Activated CD4-positive, alpha-beta T cell treated with anti-CD3 and anti-CD28 coated beads, Interleukin-2, amount 10 ng/mL, durations not matched to agents 7 days and 5 days (primary cell): ENCODE measurements around the gene OBI1. TPM values are rescaled to one million over a fixed set of nuclear protein-coding genes. Genes with fewer than 3 reads are reported as not detected.

ENCODE experiments used
- CTCF ChIA-PET: fragments of 350-600 bp; sonication (Branson Sonifier 250); formaldehyde crosslinking; loops from one replicate; lab custom pipeline; 2021; ENCODE audit warnings: antibody characterized with exemption; lab: Charles Lee
- POLR2A ChIA-PET: fragments of 350-600 bp; sonication (Branson Sonifier 250); formaldehyde crosslinking; loops from one replicate; lab custom pipeline; 2021; ENCODE audit warnings: antibody characterized with exemption; lab: Charles Lee
- DNase-seq: peaks from one replicate; pipeline ENCODE4 v3.0.0-alpha.2; 2020
- H3K27ac Mint-ChIP-seq: one replicate; pipeline ENCODE4 v1.8.0; 2021; ENCODE audit warnings: mild to moderate bottlenecking, moderate library complexity, mixed read lengths
- H3K27me3 Mint-ChIP-seq: one replicate; pipeline ENCODE4 v1.8.0; 2021; ENCODE audit warnings: mixed read lengths
- H3K36me3 Mint-ChIP-seq: one replicate; pipeline ENCODE4 v1.8.0; 2021; ENCODE audit warnings: low read depth, mixed read lengths
- H3K4me1 Mint-ChIP-seq: one replicate; pipeline ENCODE4 v1.8.0; 2021; ENCODE audit warnings: mixed read lengths
- H3K4me3 Mint-ChIP-seq: one replicate; pipeline ENCODE4 v1.8.0; 2021; ENCODE audit warnings: mild to moderate bottlenecking, moderate library complexity, mixed read lengths
- H3K9me3 Mint-ChIP-seq: one replicate; pipeline ENCODE4 v1.8.0; 2021; ENCODE audit warnings: mixed read lengths
- total RNA-seq, 2 experiments: library from RNA; stranded (reverse); gene quantifications; one replicate each; pipeline ENCODE4 v1.2.3, GENCODE V29; 2021

The OBI1 gene, protein sequence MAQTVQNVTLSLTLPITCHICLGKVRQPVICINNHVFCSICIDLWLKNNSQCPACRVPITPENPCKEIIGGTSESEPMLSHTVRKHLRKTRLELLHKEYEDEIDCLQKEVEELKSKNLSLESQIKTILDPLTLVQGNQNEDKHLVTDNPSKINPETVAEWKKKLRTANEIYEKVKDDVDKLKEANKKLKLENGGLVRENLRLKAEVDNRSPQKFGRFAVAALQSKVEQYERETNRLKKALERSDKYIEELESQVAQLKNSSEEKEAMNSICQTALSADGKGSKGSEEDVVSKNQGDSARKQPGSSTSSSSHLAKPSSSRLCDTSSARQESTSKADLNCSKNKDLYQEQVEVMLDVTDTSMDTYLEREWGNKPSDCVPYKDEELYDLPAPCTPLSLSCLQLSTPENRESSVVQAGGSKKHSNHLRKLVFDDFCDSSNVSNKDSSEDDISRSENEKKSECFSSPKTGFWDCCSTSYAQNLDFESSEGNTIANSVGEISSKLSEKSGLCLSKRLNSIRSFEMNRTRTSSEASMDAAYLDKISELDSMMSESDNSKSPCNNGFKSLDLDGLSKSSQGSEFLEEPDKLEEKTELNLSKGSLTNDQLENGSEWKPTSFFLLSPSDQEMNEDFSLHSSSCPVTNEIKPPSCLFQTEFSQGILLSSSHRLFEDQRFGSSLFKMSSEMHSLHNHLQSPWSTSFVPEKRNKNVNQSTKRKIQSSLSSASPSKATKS
- 10 to 100 TPM; 19.9 to 22.2 TPM for total RNA-seq

GRCh38 chr13:78658630-78659449 lies at the start of gene OBI1:
OBI1 (minus strand) TSS chr13:78659155; CDS start chr13:78659120, 35 bp downstream.
- DNase-seq = peak; percentile 92
- H3K4me1 Mint-ChIP-seq = peaks cover 53% of the 10 kb centered on the region
- no peaks in the 10 kb centered on the region for H3K27me3 Mint-ChIP-seq
- peak within 1 kb of the TSS; percentile 99 for H3K27ac Mint-ChIP-seq
- CTCF ChIA-PET = no interaction called here
- no peaks in the 10 kb centered on the region for H3K9me3 Mint-ChIP-seq
- peaks cover 18% of the 10 kb centered on the region for H3K36me3 Mint-ChIP-seq
- POLR2A ChIA-PET = no interaction called here
- H3K4me3 Mint-ChIP-seq = peak within 1 kb of the TSS; percentile 100

GRCh38 chr13:78701383-78701782 lies 42.4 kb upstream of the OBI1 start:
- Mint-ChIP-seq H3K27ac (no peak overlapping the region), H3K36me3 (no peaks in the 10 kb centered on the region), H3K4me1 (no peaks in the 10 kb centered on the region), H3K4me3 (no peak overlapping the region), H3K9me3 (peaks cover 4% of the 10 kb centered on the region), H3K27me3 (peaks cover 16% of the 10 kb centered on the region)
- ChIA-PET CTCF (no interaction called here), POLR2A (no interaction called here)
- no peak for DNase-seq

- H3K27me3 Mint-ChIP-seq = peaks cover 14% of the 10 kb centered on the region
- no peak overlapping the region for H3K27ac Mint-ChIP-seq
- no peak for DNase-seq
- H3K36me3 Mint-ChIP-seq = no peaks in the 10 kb centered on the region
- H3K4me3 Mint-ChIP-seq = no peak overlapping the region
- POLR2A ChIA-PET = no interaction called here
- peaks cover 4% of the 10 kb centered on the region for H3K9me3 Mint-ChIP-seq
- no peaks in the 10 kb centered on the region for H3K4me1 Mint-ChIP-seq
- CTCF ChIA-PET = no interaction called here
Observed at GRCh38 chr13:78700121-78700910, 41.4 kb upstream of the OBI1 start.

- POLR2A ChIA-PET = no interaction called here
- Mint-ChIP-seq H3K27me3 (peaks cover 6% of the 10 kb centered on the region), H3K4me1 (no peaks in the 10 kb centered on the region), H3K4me3 (no peak overlapping the region), H3K9me3 (peaks cover 2% of the 10 kb centered on the region), H3K27ac (no peak overlapping the region), H3K36me3 (no peaks in the 10 kb centered on the region)
- no peak for DNase-seq
- CTCF ChIA-PET = interaction anchor here (0.6 to 0.9 kb wide), 2 partner anchors 39 to 138 kb away, joined by 3 to 4 read pairs; no protein-coding TSS in a partner anchor
Observed at GRCh38 chr13:78689011-78689410, 30.1 kb upstream of the OBI1 start.

GRCh38 chr13:78686461-78686860 lies 27.5 kb upstream of the OBI1 start:
- POLR2A ChIA-PET = no interaction called here

DNA sequence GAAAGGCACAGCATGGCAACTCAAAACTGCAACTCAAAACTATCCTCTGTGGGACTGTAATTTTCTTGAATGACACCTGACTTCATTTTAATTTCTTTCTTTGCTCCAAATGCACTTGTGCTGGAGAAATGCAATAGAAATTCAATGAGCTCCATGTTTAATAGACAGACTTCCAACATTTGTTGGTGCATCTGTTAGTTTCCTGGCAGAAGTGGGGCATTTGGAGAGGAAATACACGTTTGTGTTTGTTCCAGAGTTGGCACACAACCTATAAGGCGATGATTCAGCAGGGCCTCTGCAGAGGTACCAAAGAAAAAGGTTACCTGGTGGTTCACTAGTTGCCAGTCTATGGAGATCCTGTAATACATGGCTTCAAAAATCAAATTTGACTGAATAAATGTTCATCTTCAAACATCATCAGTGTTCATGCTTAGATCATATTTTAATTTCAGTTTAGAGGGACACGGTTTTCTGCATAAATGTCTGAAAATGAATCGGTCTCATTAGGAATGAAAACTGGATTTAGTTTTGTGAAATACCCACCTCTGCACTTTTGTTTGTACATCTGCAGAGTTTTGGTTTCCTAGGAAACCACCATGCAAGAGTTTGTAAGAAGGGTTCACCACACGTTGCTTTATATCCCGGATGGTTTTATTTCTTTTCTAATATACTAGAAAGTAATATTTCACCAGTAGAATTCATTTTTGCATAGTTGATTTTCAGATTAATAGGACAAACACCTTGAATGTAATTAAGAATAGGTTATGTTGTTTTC lies 21.8 kb upstream of the OBI1 start:
- CTCF ChIA-PET = interaction anchor here (0.5 kb wide), 1 partner anchor 157 kb away, joined by 3 read pairs; no protein-coding TSS in a partner anchor
- Mint-ChIP-seq H3K9me3 (peaks cover 2% of the 10 kb centered on the region), H3K36me3 (no peaks in the 10 kb centered on the region), H3K27me3 (peaks cover 9% of the 10 kb centered on the region), H3K27ac (no peak overlapping the region), H3K4me1 (no peaks in the 10 kb centered on the region), H3K4me3 (no peak overlapping the region)
- DNase-seq = no peak
- POLR2A ChIA-PET = no interaction called here

More at GRCh38 chr13:78686461-78686860, 27.5 kb upstream of the OBI1 start:
- Mint-ChIP-seq H3K36me3 (no peaks in the 10 kb centered on the region), H3K4me3 (no peak overlapping the region), H3K27ac (no peak overlapping the region), H3K4me1 (no peaks in the 10 kb centered on the region), H3K9me3 (peaks cover 2% of the 10 kb centered on the region), H3K27me3 (peaks cover 10% of the 10 kb centered on the region)
- DNase-seq = no peak
- CTCF ChIA-PET = no interaction called here

DNA sequence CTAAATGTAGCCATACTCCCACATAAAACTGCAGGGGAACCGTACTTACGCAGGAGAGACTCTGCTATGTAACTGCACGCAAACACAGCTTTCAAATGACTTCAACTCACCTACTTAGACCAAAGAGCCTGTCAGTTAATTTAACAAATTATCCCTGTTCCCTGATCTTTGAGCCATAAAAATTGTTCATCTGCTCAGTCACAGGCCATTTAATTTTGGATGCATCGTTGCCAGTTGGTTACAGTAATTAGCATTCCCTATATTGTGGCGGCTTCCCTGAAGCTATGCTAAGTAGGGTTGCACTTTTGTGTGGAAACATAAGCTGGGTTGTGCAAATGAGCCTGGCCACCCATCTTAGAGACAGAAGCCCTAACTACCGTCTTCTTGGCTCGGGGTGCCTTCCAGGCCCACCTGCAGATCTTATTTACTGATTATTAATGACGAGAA lies 21.2 kb upstream of the OBI1 start:
- Mint-ChIP-seq H3K9me3 (peaks cover under 1% of the 10 kb centered on the region), H3K27ac (no peak overlapping the region), H3K4me3 (no peak overlapping the region), H3K4me1 (no peaks in the 10 kb centered on the region), H3K27me3 (peaks cover 9% of the 10 kb centered on the region), H3K36me3 (no peaks in the 10 kb centered on the region)
- ChIA-PET POLR2A (no interaction called here), CTCF (no interaction called here)
- no peak for DNase-seq

- Mint-ChIP-seq H3K4me1 (no peaks in the 10 kb centered on the region), H3K36me3 (no peaks in the 10 kb centered on the region), H3K27ac (no peak overlapping the region), H3K27me3 (peaks cover 9% of the 10 kb centered on the region), H3K9me3 (no peaks in the 10 kb centered on the region), H3K4me3 (no peak overlapping the region)
- ChIA-PET CTCF (no interaction called here), POLR2A (no interaction called here)
- no peak for DNase-seq
Observed at GRCh38 chr13:78679329-78679728, 20.4 kb upstream of the OBI1 start.

DNA sequence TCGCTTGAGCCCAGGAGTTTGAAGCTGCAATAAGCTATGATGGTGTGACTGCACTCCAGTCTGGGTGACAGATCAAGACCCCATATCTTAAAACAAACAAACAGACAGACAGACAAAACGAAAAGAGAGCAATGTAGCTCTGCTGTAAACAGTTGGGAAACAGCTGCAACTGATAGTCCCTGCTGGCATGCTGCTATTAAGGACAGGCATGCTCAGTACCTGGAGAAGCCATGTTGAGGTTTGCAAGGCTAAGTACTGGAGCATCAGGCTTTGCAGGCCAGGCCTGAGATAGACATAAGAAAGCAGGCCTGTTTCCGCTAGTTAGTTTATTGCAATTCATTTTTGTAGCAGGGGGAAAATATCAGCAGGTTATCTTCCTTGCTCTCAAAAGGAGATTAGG lies 16.2 kb upstream of the OBI1 start:
- no peaks in the 10 kb centered on the region for H3K36me3 Mint-ChIP-seq
- CTCF ChIA-PET = no interaction called here
- POLR2A ChIA-PET = no interaction called here
- H3K4me3 Mint-ChIP-seq = no peak overlapping the region
- H3K9me3 Mint-ChIP-seq = no peaks in the 10 kb centered on the region
- H3K27ac Mint-ChIP-seq = no peak overlapping the region
- peaks cover 13% of the 10 kb centered on the region for H3K27me3 Mint-ChIP-seq
- no peak for DNase-seq
- H3K4me1 Mint-ChIP-seq = no peaks in the 10 kb centered on the region

DNA sequence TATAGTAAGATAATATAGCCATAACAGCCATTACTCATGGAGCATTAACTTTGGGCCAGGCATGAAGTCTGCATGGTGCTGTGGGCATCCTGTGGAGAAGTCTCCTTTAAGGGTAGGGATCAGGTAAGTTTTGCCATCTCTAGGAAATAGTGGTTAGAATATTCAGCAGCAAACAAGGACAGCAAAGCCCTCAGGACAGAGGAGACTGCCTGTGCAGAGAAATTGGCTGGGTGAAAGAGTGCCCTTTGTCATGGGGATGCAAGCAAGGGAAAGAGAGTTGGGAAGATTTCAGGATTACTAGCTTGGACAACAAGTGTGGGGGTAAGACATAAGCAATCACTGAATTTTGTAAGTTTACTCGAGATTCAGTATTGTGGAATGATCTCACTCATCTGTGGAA lies 15.7 kb upstream of the OBI1 start:
- H3K9me3 Mint-ChIP-seq = no peaks in the 10 kb centered on the region
- no peaks in the 10 kb centered on the region for H3K36me3 Mint-ChIP-seq
- no peak overlapping the region for H3K4me3 Mint-ChIP-seq
- CTCF ChIA-PET = no interaction called here
- H3K27me3 Mint-ChIP-seq = peaks cover 13% of the 10 kb centered on the region
- no peaks in the 10 kb centered on the region for H3K4me1 Mint-ChIP-seq
- DNase-seq = no peak
- no peak overlapping the region for H3K27ac Mint-ChIP-seq
- POLR2A ChIA-PET = no interaction called here

DNA sequence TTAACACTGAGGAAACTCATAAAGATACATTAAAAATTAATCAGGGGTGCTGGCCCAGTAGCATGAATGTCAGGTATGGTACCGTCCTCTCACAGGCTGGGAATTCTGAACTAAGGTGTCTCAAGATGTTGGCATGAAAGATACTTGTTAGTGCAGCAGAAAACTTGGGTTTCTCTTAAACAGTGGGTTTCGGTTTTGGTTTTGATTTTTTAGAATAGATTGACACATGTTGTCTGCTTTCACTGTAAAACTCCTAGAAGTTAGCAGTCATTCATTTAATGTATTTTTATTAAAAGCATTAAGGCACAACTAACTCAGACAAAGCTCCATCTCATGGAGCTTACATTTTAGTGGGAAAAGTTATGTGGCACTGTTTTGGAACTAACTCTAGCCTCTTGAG lies 3.5 kb upstream of the OBI1 start:
- H3K4me3 Mint-ChIP-seq = peak overlapping the region; percentile 17
- peak overlapping the region; percentile 65 for H3K27ac Mint-ChIP-seq
- no peaks in the 10 kb centered on the region for H3K27me3 Mint-ChIP-seq
- peaks cover 6% of the 10 kb centered on the region for H3K36me3 Mint-ChIP-seq
- POLR2A ChIA-PET = no interaction called here
- CTCF ChIA-PET = no interaction called here
- H3K9me3 Mint-ChIP-seq = no peaks in the 10 kb centered on the region
- peaks cover 39% of the 10 kb centered on the region for H3K4me1 Mint-ChIP-seq
- no peak for DNase-seq
